Measurements from ENCODE around the gene MB21D2.

- TF ChIP-seq EZH2 (IDR thresholded peaks at IDR 0.05) (no peak), CTCF (IDR thresholded peaks at IDR 0.05) (no peak)
Observed at GRCh38 chr3:192931825-192932224, 14.2 kb upstream of the MB21D2 start.
